Muscle layer of duodenum (tissue), 2 donors: ENCODE results near the gene GSG1L2.

Experiments used
- H3K27ac ChIP-seq: one replicate; pipeline ENCODE4 v1.7.0; 2013; ENCODE audit warnings: mild to moderate bottlenecking, low read length
- H3K27me3 ChIP-seq: one replicate; pipeline ENCODE4 v1.7.0; 2013; ENCODE audit warnings: low read depth, mild to moderate bottlenecking, control low read depth, low read length
- H3K36me3 ChIP-seq, 2 donors: one replicate each; pipeline ENCODE4 v1.7.0; 2013; ENCODE audit warnings: low read length in 2 of 2, control low read depth in 1 of 2, mild to moderate bottlenecking in 1 of 2; ENCODE audit not compliant: insufficient read depth in 2 of 2, control insufficient read depth in 1 of 2
- H3K4me1 ChIP-seq, 2 donors: one replicate each; pipeline ENCODE4 v1.7.0; 2013; ENCODE audit warnings: low read length in 2 of 2, mild to moderate bottlenecking in 2 of 2, control low read depth in 1 of 2, moderate library complexity in 1 of 2; ENCODE audit not compliant: insufficient read depth in 2 of 2, control insufficient read depth in 1 of 2
- H3K4me3 ChIP-seq, 2 donors: one replicate each; pipeline ENCODE4 v1.7.0; 2013; ENCODE audit warnings: low read length in 2 of 2, low read depth in 1 of 2, mild to moderate bottlenecking in 1 of 2
- H3K9me3 ChIP-seq, 2 donors: one replicate each; pipeline ENCODE4 v1.7.0; 2013; ENCODE audit warnings: low read length in 2 of 2, control low read depth in 1 of 2, mild to moderate bottlenecking in 1 of 2; ENCODE audit not compliant: control insufficient read depth in 1 of 2
- donor health status: healthy.

Gene GSG1L2

DNA sequence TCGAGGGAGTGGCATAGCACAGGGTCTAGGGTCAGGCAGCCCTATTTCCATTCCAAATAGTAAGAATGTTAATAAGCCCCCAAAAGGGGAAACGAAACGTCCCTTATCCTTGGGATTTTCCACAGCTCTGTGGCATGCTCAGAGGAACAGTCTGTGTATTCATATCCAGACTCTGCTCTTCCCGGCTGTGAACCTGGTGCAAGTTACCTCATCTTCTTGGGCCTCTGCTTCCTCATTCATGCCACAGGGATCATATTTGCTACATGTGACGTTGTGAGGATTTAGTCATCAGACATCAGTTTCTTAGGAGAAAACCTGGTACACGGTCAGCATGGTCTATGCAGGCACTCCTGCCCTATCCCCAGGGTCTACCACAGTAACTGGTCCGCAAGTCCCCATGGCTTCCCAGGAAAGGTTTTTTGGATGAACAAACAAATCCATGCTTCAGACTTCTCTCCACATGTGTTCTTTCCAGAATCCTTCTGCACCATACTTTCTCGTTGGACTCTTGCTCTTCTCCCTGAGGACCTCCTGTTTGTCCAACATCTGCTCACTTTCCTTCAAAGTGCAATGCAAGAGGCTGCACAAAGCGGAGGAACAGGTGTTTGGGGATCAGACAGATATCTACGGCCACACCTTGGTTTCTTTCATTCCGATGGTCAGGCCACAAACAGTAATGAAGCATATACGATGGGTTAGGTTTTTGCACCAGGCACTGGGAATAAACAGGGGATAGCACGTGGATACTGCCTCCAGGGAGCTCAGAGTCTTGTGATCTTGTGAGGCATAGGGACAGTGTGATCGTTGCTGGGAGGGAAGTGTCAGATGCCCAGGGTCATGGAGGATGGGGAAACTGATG, 21.5 kb upstream of the GSG1L2 start:
- Histone ChIP-seq H3K4me3 (no peak overlapping the region), H3K27me3 (no peaks in the 10 kb centered on the region), H3K27ac (no peak overlapping the region), H3K4me1 (peaks cover 14 to 42% of the 10 kb centered on the region in 2 donors), H3K36me3 (no peaks in the 10 kb centered on the region), H3K9me3 (no peaks in the 10 kb centered on the region)

DNA sequence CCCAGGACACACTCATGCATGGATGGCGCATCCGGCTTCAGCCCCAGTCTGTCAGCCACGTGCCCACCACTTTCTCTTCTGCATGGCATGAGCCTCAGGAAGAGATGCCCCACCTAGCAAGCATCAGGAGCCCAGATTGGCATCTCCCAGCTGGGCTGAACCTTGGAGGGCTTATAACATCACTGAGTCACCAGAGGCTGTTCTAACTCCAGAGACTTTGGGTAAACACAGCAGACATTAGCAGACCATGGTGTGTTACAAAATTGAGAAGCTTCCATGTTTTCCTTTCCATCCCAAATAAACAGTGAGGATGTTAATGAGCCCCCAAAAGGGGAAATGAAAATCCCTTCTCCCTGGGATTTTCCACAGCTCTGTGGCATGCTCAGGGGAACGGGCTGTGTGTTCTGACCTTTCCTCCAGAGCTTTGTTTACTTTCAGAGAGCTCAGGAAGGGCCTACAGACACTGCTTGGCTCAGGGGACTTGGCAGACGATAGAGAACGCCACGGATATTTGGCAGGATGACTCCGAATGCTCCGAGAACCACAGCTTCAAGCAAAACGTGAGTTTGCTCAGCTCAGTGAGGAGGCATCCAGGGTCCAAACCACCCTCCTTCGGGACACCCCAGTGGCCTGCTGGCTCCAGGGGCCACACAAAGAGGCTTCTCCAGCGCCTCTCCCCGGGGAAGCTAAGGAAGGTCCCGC, 20.3 kb upstream of the GSG1L2 start:
- H3K4me1 ChIP-seq = peaks cover 14 to 50% of the 10 kb centered on the region in 2 donors
- H3K36me3 ChIP-seq = no peaks in the 10 kb centered on the region
- no peak overlapping the region for H3K4me3 ChIP-seq
- no peaks in the 10 kb centered on the region for H3K9me3 ChIP-seq
- peak overlapping the region; percentile 40 for H3K27ac ChIP-seq
- no peaks in the 10 kb centered on the region for H3K27me3 ChIP-seq

DNA sequence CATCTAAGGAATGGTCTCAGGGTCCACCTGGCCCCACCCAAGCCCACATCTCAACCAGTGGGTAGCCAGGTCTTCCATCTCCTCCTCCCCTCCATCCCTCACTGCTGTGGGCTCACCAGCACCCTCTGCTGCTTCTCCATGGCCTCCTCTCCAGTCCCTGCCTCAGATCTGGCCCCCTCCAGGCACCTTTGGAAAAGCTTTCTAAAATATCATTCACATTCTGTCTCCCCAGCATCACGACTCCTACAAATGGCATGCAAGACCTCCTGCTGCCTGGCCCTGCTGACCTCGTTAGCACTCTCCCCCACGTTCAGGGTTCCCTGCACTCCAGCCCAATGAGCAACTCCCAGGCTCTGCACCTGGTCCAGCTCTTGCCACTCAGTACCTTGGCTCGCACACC, 17.6 kb upstream of the GSG1L2 start:
- H3K4me3 ChIP-seq = no peak overlapping the region
- no peak overlapping the region for H3K27ac ChIP-seq
- no peaks in the 10 kb centered on the region for H3K9me3 ChIP-seq
- no peaks in the 10 kb centered on the region for H3K36me3 ChIP-seq
- H3K27me3 ChIP-seq = no peaks in the 10 kb centered on the region
- H3K4me1 ChIP-seq = peaks cover 14 to 52% of the 10 kb centered on the region in 2 donors

DNA sequence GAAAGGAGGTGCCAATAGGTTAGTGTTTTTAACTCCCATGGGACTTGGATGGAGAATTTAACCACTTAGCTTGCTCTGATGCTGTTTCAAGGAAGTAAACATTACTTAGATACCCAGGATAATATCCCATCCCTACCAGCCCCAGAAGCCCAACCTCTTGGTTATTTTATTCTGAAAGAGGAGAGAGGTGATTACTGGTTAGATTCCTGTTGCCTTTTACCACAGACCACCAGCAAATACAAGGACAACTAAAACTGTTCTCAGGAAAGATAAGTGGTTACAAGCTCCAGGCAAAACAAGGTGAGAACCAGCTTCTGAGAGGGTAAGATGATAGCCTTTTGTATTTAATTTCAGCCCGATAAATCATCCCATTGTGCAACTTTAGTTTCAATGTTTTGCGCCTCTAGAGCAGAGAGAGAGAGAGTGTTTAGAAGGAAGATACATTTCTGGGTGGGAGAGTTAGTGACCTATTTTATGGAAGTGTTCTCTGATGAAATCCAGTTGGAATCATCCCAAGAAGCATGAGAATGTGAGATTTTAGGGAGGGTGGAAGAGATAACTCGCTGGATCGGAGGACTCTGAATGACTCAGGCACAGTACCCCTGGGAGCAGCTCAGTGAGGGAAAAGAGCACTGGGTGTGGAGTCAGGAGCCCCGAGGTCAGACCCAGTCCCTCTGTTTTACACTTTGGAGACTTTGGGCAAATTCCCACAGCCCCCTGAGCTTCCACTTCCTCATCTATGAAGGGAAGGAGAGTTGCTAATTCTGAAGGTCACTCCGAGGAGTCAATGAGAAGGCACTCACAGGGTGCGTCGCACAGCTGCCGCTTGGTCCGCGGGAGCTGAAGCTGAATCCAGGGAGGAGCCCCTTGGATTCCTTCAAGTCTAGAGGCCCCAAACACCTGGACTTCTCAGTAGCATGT, 15.9 kb upstream of the GSG1L2 start:
- no peaks in the 10 kb centered on the region for H3K36me3 ChIP-seq
- H3K4me3 ChIP-seq = no peak overlapping the region
- H3K9me3 ChIP-seq = no peaks in the 10 kb centered on the region
- no peak overlapping the region for H3K27ac ChIP-seq
- peaks cover 14 to 41% of the 10 kb centered on the region in 2 donors for H3K4me1 ChIP-seq
- H3K27me3 ChIP-seq = no peaks in the 10 kb centered on the region

DNA sequence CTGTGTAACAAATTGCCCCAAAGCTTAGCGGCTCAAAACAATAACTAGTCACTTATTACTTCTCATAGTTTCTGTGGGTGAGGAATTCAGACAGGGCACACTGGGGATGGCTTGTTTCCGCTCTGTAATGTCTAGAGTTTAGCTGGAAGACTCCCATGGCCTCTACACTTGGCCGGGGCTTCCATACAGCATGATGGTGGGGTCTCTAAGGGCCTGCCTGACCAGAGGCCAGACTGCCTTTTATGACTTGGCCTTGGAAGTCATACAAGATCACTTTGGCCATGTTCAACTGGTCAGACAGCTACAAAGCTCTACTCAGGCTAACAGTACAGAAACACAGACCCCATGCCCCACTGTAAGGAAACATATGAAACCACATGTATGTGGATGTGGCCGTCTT, 12.0 kb upstream of the GSG1L2 start:
- Histone ChIP-seq H3K4me3 (no peak overlapping the region), H3K36me3 (no peaks in the 10 kb centered on the region), H3K4me1 (peaks cover 6 to 20% of the 10 kb centered on the region in 2 donors), H3K27ac (no peak overlapping the region), H3K27me3 (no peaks in the 10 kb centered on the region), H3K9me3 (no peaks in the 10 kb centered on the region)

DNA sequence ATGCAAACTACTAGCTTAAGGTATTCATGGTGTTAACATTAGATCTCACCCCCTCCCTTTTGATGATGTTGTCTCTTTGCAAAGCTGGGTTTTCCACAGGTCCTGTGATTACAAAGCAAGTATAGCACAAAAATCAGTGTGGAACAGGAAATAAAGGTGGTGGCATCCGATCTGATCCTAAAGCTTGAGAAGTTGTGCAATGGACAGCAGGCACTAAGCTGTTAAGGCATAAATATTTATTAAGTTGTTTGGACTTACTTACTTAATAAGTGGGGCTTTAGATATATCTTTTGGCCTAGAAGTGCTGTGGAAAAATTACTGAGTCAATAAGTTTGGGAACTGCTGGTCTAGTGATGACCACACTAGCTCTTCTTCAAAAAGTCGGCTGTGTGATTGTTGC, 8.8 kb upstream of the GSG1L2 start:
- H3K9me3 ChIP-seq = no peaks in the 10 kb centered on the region
- H3K4me1 ChIP-seq = peaks cover 3 to 13% of the 10 kb centered on the region in 2 donors
- H3K36me3 ChIP-seq = no peaks in the 10 kb centered on the region
- H3K27ac ChIP-seq = no peak overlapping the region
- no peaks in the 10 kb centered on the region for H3K27me3 ChIP-seq
- H3K4me3 ChIP-seq = no peak overlapping the region

DNA sequence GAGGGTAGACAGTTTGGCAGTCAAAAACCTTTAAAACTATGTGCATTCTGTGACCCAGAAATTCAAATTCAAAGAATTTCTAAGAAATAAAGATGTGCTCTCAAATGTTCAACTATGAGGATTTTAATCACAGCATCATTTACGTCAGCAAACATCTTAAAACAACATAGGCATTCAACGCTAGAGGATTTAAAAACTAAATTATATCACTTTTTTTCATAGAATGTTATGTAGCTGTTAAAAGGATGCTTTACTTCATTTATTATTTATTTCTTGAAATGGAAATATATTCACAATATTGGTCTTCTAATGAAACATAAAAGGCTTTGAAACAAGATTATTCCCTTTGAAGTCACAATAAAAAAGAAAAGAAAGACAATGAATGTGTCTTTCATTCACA, 7.5 kb upstream of the GSG1L2 start:
- H3K4me1 ChIP-seq = peaks cover 3 to 18% of the 10 kb centered on the region in 2 donors
- H3K9me3 ChIP-seq = no peaks in the 10 kb centered on the region
- H3K27me3 ChIP-seq = no peaks in the 10 kb centered on the region
- no peak overlapping the region for H3K4me3 ChIP-seq
- no peaks in the 10 kb centered on the region for H3K36me3 ChIP-seq
- H3K27ac ChIP-seq = peak overlapping the region; percentile 42

DNA sequence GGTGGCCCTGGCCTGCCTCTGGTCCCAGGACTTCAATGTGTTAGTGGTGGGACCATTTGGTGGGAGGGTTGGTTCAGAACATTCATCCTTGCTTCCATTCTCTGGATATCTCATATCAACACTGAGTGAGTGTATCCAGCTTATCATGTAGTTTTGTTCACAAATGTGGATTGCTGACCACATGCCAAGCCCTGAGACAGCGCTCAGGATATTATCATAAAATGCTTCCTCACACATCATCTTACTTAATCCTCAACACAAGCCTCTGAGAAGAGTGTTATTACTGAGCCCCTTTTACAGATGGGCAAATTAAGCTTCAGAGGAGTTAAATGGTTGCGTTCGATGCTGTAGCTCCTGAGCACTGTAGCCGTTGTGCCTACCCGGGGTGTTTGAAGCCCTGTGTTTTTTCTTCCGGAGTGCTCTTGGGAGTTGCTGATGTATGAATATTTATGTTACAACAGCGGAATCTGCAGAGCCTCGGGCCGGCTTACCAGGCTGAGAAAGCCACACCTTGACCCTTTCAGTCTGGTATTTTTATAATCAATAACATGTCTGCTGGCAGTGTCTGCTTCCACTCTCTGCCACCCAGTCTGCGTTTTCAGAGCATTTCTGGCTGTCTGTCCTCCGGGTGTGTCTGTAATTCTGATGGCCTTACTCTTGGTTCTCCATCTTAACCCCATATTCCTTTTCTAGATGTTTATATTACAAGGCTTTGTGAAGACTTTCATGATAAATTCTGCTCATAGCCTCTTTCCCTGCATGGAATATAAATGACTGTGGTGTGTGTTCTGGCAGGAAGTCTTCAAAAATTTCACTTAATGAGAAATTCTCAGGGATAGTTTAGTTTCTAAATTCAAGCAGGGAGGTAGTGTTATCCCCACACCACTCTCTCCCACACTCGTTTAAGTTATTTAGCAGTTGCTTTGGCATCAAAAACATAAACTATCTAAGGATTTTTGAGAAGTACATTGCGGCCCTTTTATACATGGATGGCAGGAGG, 6.7 kb upstream of the GSG1L2 start:
- H3K4me1 ChIP-seq = peaks cover 3 to 18% of the 10 kb centered on the region in 2 donors
- H3K27ac ChIP-seq = peak overlapping the region; percentile 42
- peak overlapping the region; percentile 4 to 5 for H3K4me3 ChIP-seq
- no peaks in the 10 kb centered on the region for H3K36me3 ChIP-seq
- no peaks in the 10 kb centered on the region for H3K27me3 ChIP-seq
- no peaks in the 10 kb centered on the region for H3K9me3 ChIP-seq

DNA sequence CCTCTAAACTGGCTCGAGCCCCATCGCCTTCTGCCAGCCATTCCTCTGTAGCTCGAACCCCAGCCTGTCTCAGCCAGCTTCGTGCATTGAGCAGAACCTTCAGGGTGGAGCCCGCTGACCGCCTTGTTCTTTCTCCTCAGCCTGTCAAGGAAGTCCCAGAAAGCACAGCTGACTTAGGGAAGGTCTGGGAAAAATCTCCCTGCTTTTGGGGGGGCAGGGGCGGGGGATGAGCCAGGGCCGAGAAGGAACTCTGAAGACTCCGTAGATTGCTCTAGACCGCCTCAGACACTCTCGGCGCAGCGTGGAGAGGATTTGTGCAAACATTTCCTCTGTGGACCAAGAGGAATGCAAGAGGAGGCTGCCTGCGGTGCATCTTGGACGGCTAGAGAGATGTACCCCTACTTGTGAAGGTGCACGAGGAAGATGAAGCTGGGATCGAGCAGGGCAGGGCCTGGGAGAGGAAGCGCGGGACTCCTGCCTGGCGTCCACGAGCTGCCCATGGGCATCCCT, 3.8 kb upstream of the GSG1L2 start, which contains the start of gene GLP2R:
Gene GLP2R, plus strand, starts transcription at position 284 of the 510 bp plus-strand sequence. Its CDS starts 140 bp downstream, at position 424.
- Histone ChIP-seq H3K27me3 (no peaks in the 10 kb centered on the region), H3K4me3 (peak within 1 kb of the TSS; percentile 35 to 60), H3K4me1 (peaks cover 3 to 18% of the 10 kb centered on the region in 2 donors)

DNA sequence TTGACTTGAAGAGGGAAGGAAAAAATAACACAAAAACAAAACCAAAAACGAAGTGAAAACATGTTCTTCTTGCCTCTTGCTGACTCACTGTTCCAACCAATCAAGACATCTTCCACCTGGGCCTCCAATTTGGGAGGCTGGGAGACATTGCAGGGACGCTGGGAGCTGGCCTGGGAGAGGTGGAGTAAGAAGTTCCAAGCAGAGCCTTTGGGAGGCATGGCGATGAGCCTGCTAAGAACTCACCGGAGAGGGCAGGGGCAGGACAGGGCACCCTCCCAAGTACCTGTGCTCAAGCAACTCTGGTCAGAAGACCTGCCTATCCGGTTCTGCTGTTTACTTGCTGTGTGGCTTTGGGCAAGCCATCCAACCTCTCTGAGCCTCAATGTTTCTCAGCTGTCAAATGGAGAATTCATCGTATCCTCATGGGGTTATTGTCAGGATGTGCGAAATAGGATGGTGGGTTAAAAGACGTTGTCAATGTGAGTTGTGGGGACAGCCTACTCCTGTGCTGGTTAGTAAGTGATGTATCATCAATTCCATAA, 3.0 kb upstream of the GSG1L2 start:
- peaks cover 0 to 13% of the 10 kb centered on the region in 2 donors for H3K4me1 ChIP-seq
- no peaks in the 10 kb centered on the region for H3K9me3 ChIP-seq
- H3K4me3 ChIP-seq = peak overlapping the region in 1 of 2 donors; percentile 60
- H3K27me3 ChIP-seq = no peaks in the 10 kb centered on the region
- H3K27ac ChIP-seq = no peak overlapping the region
- no peaks in the 10 kb centered on the region for H3K36me3 ChIP-seq

More for the DNA sequence above, 3.8 kb upstream of the GSG1L2 start, which contains the start of gene GLP2R:
- no peak within 1 kb of the TSS for H3K27ac ChIP-seq
- H3K36me3 ChIP-seq = no peaks in the 10 kb centered on the region
- no peaks in the 10 kb centered on the region for H3K9me3 ChIP-seq
